Tibial artery (tissue), 4 donors: ENCODE results near the gene ATN1.
A peak's percentile ranks its signal among the peaks of the same experiment; 100 is the strongest.

Source experiments
- DNase-seq, 2 donors: peaks; one replicate each; pipeline ENCODE4 v3.0.0-alpha.2; 2019
- H3K27ac ChIP-seq, 2 donors: fragments of 200-600 bp; sonication (generic) in 1 of 2; 1 replicate in 1 of 2; 2 replicates in 1 of 2; pipeline ENCODE4 v1.5.1; 2018 to 2019; ENCODE audit warnings: mild to moderate bottlenecking in 1 of 2
- H3K27me3 ChIP-seq, 2 donors: fragments of 200-600 bp; sonication (generic) in 1 of 2; one replicate each; pipeline versions ENCODE4 v1.5.1 to v1.6.0; 2016 to 2019
- H3K36me3 ChIP-seq, 3 donors: fragments of 200-600 bp; sonication (generic) in 2 of 3; one replicate each; pipeline ENCODE4 v1.5.1; 2016 to 2019; ENCODE audit warnings: mild to moderate bottlenecking in 2 of 3
- H3K4me1 ChIP-seq, 4 donors: fragments of 200-600 bp; sonication (generic) in 2 of 4; 1 replicate in 3 of 4; 2 replicates in 1 of 4; pipeline ENCODE4 v1.5.1; 2016 to 2019
- H3K4me3 ChIP-seq, 2 donors: fragments of 200-600 bp; sonication (generic) in 1 of 2; 1 replicate in 1 of 2; 2 replicates in 1 of 2; pipeline ENCODE4 v1.5.1; 2018 to 2019; ENCODE audit warnings: mild to moderate bottlenecking in 2 of 2
- H3K9me3 ChIP-seq, 3 donors: fragments of 200-600 bp; sonication (generic) in 1 of 3; one replicate each; pipeline ENCODE4 v1.5.1; 2016 to 2019
- intact Hi-C: fragments of 100-400 bp; cut with DNase I; formaldehyde crosslinking; loops from one replicate; pipeline ENCODE4 v1.15.0; 2023; ENCODE audit warnings: low total_unique reads
- TF ChIP-seq, protein P1 (sequence below), 2 experiments: fragments of 200-600 bp in 1 of 2; fragments of 450-650 bp in 1 of 2; IDR thresholded peaks; one replicate each; pipeline ENCODE4 v1.5.1; 2017 to 2019; ENCODE audit warnings: antibody characterized with exemption in 2 of 2, mild to moderate bottlenecking in 1 of 2, moderate library complexity in 1 of 2

ATN1 gene

DNA sequence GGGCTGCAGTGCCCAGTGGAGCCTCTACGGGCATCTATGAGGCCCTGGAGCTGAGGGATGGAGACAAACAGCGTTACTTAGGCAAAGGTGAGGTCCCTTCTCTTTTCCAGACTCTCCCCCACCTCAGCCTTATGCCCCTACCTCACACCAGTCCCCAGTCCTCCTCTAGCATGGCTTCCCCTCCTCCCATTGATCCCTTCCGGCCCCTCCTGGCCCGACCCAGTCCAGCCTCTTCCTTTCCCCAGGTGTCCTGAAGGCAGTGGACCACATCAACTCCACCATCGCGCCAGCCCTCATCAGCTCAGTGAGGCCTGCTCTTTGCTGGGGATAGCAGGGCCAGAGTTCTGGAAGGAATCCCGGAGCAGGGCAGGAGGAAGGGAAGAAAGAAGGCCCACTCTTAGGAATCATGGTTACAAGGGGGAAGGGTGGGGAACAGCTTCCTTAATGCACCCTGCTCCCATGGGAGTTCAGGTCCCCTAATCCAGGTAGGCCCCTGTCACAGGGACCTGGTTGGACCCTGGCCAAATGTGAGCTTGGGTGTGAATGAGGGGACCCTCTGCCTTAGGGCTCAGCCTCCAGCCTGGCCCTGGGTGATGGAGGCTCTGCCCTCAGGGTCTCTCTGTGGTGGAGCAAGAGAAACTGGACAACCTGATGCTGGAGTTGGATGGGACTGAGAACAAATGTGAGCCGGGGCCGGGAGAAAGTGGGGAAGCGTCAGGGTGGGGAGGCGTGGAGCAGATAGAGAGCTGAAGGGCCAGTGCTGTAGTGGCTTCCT is 11.1 kb upstream of the ATN1 start:
- H3K9me3 ChIP-seq, result no peaks in the 10 kb centered on the region
- TF ChIP-seq, protein P1, sequence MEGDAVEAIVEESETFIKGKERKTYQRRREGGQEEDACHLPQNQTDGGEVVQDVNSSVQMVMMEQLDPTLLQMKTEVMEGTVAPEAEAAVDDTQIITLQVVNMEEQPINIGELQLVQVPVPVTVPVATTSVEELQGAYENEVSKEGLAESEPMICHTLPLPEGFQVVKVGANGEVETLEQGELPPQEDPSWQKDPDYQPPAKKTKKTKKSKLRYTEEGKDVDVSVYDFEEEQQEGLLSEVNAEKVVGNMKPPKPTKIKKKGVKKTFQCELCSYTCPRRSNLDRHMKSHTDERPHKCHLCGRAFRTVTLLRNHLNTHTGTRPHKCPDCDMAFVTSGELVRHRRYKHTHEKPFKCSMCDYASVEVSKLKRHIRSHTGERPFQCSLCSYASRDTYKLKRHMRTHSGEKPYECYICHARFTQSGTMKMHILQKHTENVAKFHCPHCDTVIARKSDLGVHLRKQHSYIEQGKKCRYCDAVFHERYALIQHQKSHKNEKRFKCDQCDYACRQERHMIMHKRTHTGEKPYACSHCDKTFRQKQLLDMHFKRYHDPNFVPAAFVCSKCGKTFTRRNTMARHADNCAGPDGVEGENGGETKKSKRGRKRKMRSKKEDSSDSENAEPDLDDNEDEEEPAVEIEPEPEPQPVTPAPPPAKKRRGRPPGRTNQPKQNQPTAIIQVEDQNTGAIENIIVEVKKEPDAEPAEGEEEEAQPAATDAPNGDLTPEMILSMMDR (IDR thresholded peaks at IDR 0.05), result no peak
- peak overlapping the region; percentile 22 to 96 for H3K27ac ChIP-seq
- DNase-seq, result peak in 1 of 2 donors; percentile 67
- H3K4me3 ChIP-seq, result no peak overlapping the region
- H3K36me3 ChIP-seq, result peaks cover 0 to 51% (median 21%) of the 10 kb centered on the region in 3 donors
- H3K4me1 ChIP-seq, result peaks cover 0 to 19% (median 16%) of the 10 kb centered on the region in 4 donors
- no peaks in the 10 kb centered on the region for H3K27me3 ChIP-seq
- intact Hi-C loops, result no loop called here

DNA sequence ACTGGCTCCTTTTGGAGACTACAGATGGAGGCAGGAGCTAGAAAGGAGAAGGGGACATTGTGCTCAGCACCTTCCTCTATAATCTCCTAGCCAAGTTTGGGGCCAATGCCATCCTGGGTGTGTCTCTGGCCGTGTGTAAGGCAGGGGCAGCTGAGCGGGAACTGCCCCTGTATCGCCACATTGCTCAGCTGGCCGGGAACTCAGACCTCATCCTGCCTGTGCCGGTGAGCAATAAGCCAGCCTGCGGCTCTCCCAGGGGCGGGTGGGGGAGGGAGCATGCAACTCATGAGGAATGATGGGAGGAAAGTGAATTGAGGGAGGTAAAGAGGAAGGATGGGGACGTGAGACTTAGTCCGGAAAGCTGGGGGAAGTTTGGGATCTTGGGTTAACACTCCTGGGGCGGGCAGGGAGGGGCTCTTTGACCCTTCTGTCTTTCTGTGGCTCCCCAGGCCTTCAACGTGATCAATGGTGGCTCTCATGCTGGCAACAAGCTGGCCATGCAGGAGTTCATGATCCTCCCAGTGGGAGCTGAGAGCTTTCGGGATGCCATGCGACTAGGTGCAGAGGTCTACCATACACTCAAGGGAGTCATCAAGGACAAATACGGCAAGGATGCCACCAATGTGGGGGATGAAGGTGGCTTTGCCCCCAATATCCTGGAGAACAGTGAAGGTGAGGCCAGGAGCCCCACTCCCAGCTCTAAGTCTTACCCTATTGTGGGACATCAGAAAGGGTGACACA is 10.1 kb upstream of the ATN1 start:
- intact Hi-C loops, result no loop called here
- H3K4me1 ChIP-seq, result peaks cover 0 to 19% (median 16%) of the 10 kb centered on the region in 4 donors
- TF ChIP-seq, protein P1 (IDR thresholded peaks at IDR 0.05), result no peak
- no peaks in the 10 kb centered on the region for H3K27me3 ChIP-seq
- no peak overlapping the region for H3K4me3 ChIP-seq
- H3K27ac ChIP-seq, result no peak overlapping the region
- DNase-seq, result peak in 1 of 2 donors; percentile 51
- H3K9me3 ChIP-seq, result no peaks in the 10 kb centered on the region
- peaks cover 0 to 61% (median 30%) of the 10 kb centered on the region in 3 donors for H3K36me3 ChIP-seq

DNA sequence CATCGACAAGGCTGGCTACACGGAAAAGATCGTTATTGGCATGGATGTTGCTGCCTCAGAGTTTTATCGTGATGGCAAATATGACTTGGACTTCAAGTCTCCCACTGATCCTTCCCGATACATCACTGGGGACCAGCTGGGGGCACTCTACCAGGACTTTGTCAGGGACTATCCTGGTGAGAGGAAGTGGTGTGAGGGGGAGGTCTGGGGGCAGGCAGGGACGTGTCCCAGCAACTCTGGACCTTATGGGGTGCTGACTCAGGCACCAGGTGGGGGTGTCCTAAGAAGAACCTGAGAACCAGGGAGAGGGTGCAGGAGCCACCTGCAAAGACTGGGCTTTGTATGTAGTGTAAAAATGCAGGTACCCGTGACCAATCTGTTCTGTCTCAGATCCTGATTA is 8.2 kb upstream of the ATN1 start:
- Histone ChIP-seq H3K36me3 (peaks cover 0 to 74% (median 30%) of the 10 kb centered on the region in 3 donors), H3K9me3 (no peaks in the 10 kb centered on the region), H3K4me1 (peaks cover 0 to 22% (median 17%) of the 10 kb centered on the region in 4 donors), H3K4me3 (no peak overlapping the region), H3K27ac (no peak overlapping the region), H3K27me3 (no peaks in the 10 kb centered on the region)
- intact Hi-C loops, result no loop called here
- TF ChIP-seq, protein P1 (IDR thresholded peaks at IDR 0.05), result no peak
- DNase-seq, result peak in 1 of 2 donors; percentile 63

DNA sequence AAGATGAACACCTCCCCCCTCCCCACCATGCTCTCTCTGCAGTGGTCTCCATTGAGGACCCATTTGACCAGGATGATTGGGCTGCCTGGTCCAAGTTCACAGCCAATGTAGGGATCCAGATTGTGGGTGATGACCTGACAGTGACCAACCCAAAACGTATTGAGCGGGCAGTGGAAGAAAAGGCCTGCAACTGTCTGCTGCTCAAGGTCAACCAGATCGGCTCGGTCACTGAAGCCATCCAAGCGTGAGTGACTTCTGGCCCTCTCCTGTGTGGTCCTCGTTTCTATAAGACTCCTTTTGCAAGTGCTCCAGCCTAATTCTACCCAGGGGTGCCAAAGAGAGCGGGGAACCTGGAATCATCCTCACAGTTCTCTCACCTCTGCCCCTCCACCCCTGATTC is 6.2 kb upstream of the ATN1 start:
- H3K27me3 ChIP-seq, result no peaks in the 10 kb centered on the region
- H3K4me1 ChIP-seq, result peaks cover 7 to 28% (median 23%) of the 10 kb centered on the region in 4 donors
- DNase-seq, result peak in 1 of 2 donors; percentile 51
- no peaks in the 10 kb centered on the region for H3K9me3 ChIP-seq
- no peak overlapping the region for H3K27ac ChIP-seq
- intact Hi-C loops, result no loop called here
- TF ChIP-seq, protein P1 (IDR thresholded peaks at IDR 0.05), result no peak
- H3K4me3 ChIP-seq, result no peak overlapping the region
- peaks cover 0 to 68% (median 28%) of the 10 kb centered on the region in 3 donors for H3K36me3 ChIP-seq

DNA sequence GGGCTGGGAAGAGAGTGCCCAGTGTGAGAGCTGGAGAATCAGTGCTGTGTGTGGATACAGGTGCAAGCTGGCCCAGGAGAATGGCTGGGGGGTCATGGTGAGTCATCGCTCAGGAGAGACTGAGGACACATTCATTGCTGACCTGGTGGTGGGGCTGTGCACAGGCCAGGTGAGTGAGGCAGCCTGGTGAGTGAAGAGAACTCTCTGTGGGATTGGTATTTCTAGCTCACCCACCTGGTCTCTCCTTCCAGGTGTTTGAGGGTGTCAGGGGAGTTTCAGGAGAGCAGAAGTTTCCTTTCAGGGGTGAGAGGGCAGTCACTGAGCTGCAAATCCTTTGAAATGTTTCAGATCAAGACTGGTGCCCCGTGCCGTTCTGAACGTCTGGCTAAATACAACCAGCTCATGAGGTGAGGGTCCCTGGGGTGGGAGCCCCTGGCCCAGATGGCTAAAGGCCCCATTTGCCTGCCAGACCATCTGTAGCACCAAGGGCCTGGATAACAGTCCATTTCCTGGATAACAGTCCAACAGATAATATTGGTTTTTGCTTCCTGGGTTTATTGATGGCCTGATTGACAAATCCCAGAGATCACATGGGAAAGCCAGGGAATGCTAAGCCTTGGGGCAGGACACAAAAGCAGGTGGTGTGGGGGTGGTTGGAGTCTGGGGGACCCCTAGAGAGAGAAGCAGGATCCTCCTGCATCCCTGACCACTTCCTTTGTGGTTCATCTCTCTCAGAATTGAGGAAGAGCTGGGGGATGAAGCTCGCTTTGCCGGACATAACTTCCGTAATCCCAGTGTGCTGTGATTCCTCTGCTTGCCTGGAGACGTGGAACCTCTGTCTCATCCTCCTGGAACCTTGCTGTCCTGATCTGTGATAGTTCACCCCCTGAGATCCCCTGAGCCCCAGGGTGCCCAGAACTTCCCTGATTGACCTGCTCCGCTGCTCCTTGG is 5.5 kb upstream of the ATN1 start:
- Histone ChIP-seq H3K9me3 (no peaks in the 10 kb centered on the region), H3K27ac (no peak overlapping the region), H3K27me3 (no peaks in the 10 kb centered on the region), H3K4me1 (peaks cover 7 to 35% (median 26%) of the 10 kb centered on the region in 4 donors), H3K4me3 (no peak overlapping the region), H3K36me3 (peaks cover 0 to 61% (median 22%) of the 10 kb centered on the region in 3 donors)
- intact Hi-C loops, result no loop called here
- TF ChIP-seq, protein P1 (IDR thresholded peaks at IDR 0.05), result no peak
- peak in 1 of 2 donors; percentile 62 for DNase-seq
